HG03103 (cell line): ENCODE data around the gene TOP3B.

Source experiments
- ATAC-seq: cut with Tn5 transposase; IDR thresholded peaks from one replicate; pipeline ENCODE4 v1.9.1; 2021; ENCODE audit warnings: low read depth; ENCODE audit not compliant: unreplicated experiment

TOP3B gene

DNA sequence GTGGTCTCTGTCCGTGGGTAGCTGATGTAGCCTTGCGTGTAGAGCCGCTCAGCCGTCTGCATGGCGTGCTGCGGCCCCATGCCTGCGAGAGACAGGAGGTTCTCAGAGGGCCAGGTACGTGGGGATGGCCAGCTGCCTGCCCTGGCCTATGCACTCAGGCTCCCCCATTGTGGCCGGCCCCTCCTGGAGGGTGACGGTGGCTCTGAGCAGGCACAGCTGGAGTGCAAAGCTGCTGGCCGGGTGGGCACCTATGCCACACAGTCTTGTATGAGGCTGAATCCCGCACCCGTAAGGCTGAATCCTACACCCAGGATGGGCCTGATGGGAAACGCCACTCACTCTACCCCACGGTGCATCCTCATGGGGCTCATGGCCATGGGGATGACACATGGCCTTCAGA lies 18.4 kb downstream of the TOP3B start:
- ATAC-seq = no peak

DNA sequence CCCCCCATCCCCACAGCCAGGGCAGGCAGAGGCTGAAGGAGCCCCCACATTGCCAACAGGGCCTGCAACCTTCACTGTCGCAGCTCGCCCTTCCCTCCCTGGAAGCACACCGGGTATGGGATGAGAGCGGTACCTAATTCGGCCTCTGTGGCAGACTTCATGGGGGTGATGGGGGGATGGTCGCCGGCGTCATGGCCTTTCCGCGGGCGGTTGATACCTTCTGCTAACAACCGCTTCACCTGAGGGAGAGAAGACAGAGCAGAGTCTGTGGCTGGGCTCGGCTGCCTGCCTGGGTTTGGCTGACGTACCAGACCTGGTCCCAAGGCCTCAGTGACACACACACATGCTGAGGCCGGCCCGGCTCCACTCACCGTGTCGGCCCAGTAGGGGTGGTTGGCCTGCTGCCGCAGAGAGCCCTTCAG lies 18.8 kb downstream of the TOP3B start:
- ATAC-seq = no peak

GRCh38 chr22:21963286-21963685 lies 19.3 kb downstream of the TOP3B start:
- ATAC-seq = no peak

- ATAC-seq = no peak
Measured at GRCh38 chr22:21962655-21962949, 20.0 kb downstream of the TOP3B start.

DNA sequence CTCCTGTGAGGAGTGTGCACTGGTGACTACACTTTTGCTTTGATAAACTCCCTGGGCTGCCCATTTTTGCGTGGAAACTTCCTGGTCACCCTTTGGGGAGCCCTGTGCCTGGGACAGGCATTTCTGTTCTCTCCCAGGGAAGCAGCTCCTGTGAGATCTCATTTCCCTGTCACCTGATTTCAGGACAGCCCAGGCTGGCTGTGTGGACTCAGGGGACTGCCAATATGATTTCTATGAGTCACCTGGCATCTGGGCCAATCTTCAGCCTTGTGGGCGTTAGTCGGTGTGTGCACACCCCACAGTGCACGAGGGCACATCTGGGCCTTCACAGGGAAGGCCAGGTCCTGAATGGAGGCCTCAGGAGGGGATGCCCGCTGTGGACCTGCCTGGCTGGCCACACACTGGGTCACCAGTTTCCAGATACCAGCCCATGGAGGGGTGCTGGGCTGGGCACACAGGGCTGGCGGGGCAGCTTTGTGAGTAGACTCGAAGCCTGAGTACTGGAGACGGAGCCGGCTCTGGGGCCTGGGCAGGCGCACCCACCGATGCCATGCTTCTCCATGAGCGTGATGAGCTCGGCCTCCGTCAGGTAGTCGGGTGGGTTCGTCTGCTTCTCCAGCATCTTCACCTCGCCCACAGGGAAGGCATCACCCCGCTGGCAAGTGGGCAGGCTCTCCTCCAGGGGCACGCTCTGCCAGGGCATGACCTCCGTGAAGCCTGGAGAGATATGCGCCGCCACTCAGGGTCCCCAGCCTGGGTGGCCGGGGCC lies 20.5 kb downstream of the TOP3B start:
- ATAC-seq = no peak

- ATAC-seq = no peak
Measured at GRCh38 chr22:21961127-21961867, 21.3 kb downstream of the TOP3B start.

- ATAC-seq = no peak
Measured at GRCh38 chr22:21960200-21961126, 22.1 kb downstream of the TOP3B start.

DNA sequence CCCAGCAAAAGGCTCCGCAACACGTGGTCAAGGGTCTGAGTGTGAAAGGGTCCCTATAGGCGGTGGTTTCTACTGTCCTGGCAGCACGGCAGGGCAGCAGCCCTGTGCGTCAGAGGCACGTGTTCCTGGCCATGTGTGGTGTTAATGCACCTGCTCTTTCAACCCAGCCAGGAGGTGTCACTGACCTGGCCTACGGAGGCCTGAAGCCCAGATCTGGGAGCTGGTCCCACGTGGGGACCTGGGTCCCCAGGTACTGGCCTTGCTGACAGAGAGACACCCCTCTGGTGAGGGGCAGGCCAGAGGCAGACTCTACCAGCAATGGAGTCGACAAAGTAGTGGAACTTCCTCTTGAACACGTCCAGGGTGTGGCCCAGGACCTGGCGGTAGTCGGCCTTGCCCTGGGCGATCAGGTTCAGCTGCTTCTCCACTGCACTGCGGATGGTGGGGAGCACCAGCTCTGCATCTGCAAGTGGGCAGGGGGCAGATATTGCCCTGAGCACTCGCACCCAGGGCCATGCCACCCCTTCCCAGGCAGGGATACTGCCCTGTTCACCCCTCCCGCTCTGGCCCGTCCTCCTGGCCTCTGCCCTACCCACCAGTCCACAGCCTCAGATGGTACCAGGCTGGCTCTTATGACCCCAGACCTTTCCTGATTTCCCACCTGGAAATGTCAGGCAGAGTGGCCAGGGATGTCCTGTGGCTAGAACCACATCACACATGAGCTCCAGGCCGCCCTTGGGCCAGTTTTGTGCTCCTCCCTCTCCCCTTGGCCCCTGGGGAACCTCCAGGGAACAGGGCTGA lies 23.1 kb downstream of the TOP3B start:
- no peak for ATAC-seq

- ATAC-seq = no peak
Measured at GRCh38 chr22:21958360-21959273, 24.0 kb downstream of the TOP3B start.

DNA sequence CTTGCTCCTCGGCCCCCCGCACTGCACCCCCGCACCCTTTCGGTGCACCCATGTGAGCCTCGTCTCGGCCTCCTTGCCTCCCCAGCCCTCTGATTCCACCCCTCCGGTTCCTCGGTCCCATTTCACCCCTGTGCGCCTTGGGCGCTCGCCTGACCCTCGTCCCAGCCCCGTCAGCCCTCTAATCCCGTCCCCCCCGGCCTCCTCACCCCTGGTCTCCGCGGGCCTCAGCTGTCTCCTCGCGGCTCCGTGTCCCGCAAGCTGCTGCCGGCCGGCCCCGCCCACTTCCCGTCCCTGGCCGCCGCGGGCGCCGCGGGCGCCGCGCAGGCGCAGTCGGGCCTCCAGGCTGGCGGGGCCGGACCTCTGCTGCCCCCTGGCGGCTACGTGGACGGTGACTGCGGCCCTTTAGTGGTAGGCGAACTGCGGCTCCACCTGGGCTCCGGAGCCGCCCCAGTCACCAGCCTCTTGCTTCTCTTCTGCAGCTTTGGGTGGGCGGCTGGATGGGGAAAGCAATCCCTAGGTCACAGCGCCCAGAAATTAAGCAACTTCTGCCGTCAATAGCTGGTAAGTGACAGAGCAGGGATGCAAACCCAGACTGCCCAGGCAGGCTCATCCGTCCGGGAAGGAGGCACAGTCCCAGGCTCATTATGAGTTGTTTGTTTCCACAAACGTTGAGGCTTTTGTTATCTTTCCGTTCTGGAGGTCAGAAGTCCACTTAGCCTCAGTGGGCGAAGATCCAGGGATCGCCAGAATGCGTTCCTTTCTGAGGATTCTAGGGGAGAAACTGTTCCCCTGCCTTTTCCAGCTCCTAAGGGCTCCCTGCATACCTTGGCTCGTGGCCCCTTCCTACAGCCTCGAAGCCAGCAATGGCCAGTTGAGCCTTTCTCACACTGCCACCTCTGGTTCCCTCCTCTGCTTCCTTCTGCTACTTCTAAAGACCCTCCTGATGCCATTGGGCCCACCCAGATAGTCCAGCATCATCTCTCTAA lies 29.7 kb downstream of the TOP3B start, which contains the start of gene PPM1F:
PPM1F (minus strand) TSS at position 263 of the 986 bp plus-strand sequence. CDS start 6,800 bp downstream, outside the sequence.
- ATAC-seq = no peak

DNA sequence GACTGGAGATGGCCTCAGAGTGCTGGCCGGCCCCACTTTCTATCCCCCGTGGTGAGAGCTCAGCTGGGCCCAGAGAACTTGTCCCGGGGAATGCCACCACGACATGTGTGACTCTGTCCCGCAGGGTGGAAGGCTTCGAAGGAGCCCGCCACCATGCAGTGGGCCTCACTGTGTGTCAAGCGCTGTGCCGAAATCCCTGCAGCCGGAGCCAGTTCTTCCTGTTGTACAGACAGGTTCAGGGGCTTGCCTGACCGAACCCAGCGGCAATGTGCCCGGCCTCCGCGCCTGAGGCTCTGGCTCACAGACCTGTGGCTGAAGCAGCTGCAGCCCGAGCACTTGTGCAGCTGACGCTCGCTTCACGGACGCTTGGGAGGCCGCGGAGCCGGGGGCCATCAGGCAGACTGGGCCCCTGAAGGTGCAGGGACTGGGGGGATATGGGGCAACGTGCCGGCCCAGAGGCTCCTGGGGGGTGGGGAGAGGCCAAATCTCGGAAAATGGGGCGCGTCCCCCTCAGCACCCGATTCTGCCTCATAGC lies 30.6 kb downstream of the TOP3B start:
- ATAC-seq = no peak

DNA sequence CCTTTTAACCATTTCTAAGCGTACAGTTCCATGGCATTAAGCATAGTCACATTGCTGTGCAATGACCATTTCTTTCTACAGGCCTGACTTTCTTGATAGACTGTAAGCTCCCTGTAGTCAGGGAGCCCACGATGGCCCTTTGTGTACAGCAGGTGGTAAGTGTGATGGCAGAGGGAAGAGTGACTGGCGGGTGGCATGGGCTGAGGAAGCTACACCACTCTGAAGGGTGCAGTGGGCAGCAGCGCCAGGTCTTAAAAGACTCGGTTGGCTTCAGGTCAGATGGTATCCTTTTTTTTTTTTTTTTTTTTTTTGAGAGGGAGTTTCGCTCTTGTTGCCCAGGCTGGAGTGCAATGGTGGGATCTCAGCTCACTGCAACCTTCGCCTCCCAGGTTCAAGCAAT lies 31.5 kb downstream of the TOP3B start:
- no peak for ATAC-seq

DNA sequence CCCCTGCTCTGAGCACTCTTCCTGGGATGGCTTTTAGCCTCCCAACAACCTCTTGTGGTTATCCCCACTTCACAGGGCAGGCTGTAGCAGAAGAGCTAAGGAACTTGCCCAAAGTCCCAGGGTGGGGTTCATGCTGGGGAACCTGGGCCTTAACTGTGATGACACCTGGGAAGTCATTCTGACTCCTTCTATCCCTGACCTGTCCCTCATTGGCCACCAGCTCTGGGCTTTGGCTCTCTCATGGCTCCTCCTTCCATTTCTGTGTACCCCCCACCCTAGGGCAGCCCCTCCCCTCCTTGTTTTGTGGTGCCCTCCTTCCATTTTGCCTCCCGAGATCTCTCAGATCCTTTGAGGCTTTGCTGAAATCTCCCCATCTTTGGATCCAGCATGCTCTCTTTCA lies 32.6 kb downstream of the TOP3B start:
- no peak for ATAC-seq

DNA sequence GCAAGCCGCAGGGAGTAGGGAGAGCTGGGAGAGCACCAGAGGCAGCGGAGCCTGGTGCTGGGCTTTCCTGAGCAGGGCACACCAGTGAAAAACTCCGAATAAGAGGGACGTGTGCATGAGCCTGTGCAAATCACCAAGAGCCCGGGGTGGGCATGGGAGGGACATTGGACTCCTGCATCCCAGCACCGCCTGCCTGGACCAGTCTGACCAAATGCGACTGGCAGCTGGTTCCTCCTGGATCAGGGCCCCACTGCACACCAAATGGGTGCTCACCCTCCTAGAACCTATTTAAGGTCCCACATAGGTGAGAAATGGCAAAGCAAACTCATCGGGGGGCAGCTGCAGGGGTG lies 33.0 kb downstream of the TOP3B start:
- no peak for ATAC-seq

- ATAC-seq = no peak
Measured at GRCh38 chr22:21948824-21949568, 33.6 kb downstream of the TOP3B start.

GRCh38 chr22:21948390-21948789 lies 34.2 kb downstream of the TOP3B start:
- ATAC-seq = no peak
